Activated naive CD4-positive, alpha-beta T cell treated with anti-CD3 and anti-CD28 coated beads, Interleukin-2, amount 50 U/mL, for 24 hours (primary cell): ENCODE data around the gene CD1C.
"Not testable (repeated sequence)": the region's sequence is repeated elsewhere in the genome, so short reads cannot be mapped to it uniquely, and the experiment has no call there.

Experiments
- H3K27ac Mint-ChIP-seq: one replicate; pipeline ENCODE4 v1.8.0; 2021; ENCODE audit warnings: mild to moderate bottlenecking, mixed read lengths
- H3K27me3 Mint-ChIP-seq: one replicate; pipeline ENCODE4 v1.8.0; 2021; ENCODE audit warnings: mixed read lengths
- H3K36me3 Mint-ChIP-seq: one replicate; pipeline ENCODE4 v1.8.0; 2021; ENCODE audit warnings: mixed read lengths
- H3K4me1 Mint-ChIP-seq: one replicate; pipeline ENCODE4 v1.8.0; 2021; ENCODE audit warnings: mixed read lengths
- H3K4me3 Mint-ChIP-seq: one replicate; pipeline ENCODE4 v1.8.0; 2021; ENCODE audit warnings: mild to moderate bottlenecking, mixed read lengths
- H3K9me3 Mint-ChIP-seq: one replicate; pipeline ENCODE4 v1.8.0; 2021; ENCODE audit warnings: mixed read lengths

CD1C gene

GRCh38 chr1:158289811-158290210 is at the start of gene CD1C:
CD1C (plus strand) TSS chr1:158289923; CDS start chr1:158290065, 142 bp downstream.
- Mint-ChIP-seq H3K4me3 (no peak within 1 kb of the TSS), H3K4me1 (peaks cover 9% of the 10 kb centered on the region), H3K36me3 (no peaks in the 10 kb centered on the region), H3K27me3 (peaks cover 18% of the 10 kb centered on the region), H3K9me3 (no peaks in the 10 kb centered on the region), H3K27ac (no peak within 1 kb of the TSS)

GRCh38 chr1:158246650-158247049 is 43.1 kb upstream of the CD1C start:
- Mint-ChIP-seq H3K4me1 (peaks cover 24% of the 10 kb centered on the region), H3K27ac (peak overlapping the region; percentile 8), H3K36me3 (no peaks in the 10 kb centered on the region), H3K4me3 (no peak overlapping the region), H3K27me3 (peaks cover 34% of the 10 kb centered on the region), H3K9me3 (no peaks in the 10 kb centered on the region)

- peak overlapping the region; percentile 0 for H3K4me3 Mint-ChIP-seq
- no peaks in the 10 kb centered on the region for H3K9me3 Mint-ChIP-seq
- peaks cover 24% of the 10 kb centered on the region for H3K4me1 Mint-ChIP-seq
- no peaks in the 10 kb centered on the region for H3K36me3 Mint-ChIP-seq
- H3K27ac Mint-ChIP-seq = no peak overlapping the region
- H3K27me3 Mint-ChIP-seq = peaks cover 38% of the 10 kb centered on the region
These were observed 41.6 kb upstream of the CD1C start for GRCh38 chr1:158248118-158248517.

GRCh38 chr1:158248771-158249170 is 41.0 kb upstream of the CD1C start:
- peaks cover 24% of the 10 kb centered on the region for H3K4me1 Mint-ChIP-seq
- H3K27ac Mint-ChIP-seq = peak overlapping the region; percentile 61
- H3K4me3 Mint-ChIP-seq = peak overlapping the region; percentile 48
- no peaks in the 10 kb centered on the region for H3K36me3 Mint-ChIP-seq
- peaks cover 38% of the 10 kb centered on the region for H3K27me3 Mint-ChIP-seq
- H3K9me3 Mint-ChIP-seq = no peaks in the 10 kb centered on the region

- H3K4me3 Mint-ChIP-seq = no peak overlapping the region
- no peaks in the 10 kb centered on the region for H3K9me3 Mint-ChIP-seq
- H3K27me3 Mint-ChIP-seq = peaks cover 36% of the 10 kb centered on the region
- H3K27ac Mint-ChIP-seq = peak overlapping the region; percentile 25
- H3K4me1 Mint-ChIP-seq = peaks cover 24% of the 10 kb centered on the region
- no peaks in the 10 kb centered on the region for H3K36me3 Mint-ChIP-seq
These were observed 40.1 kb upstream of the CD1C start for GRCh38 chr1:158249646-158250045.

- Mint-ChIP-seq H3K36me3 (no peaks in the 10 kb centered on the region), H3K9me3 (no peaks in the 10 kb centered on the region), H3K27ac (no peak overlapping the region), H3K27me3 (peaks cover 31% of the 10 kb centered on the region), H3K4me1 (peaks cover 24% of the 10 kb centered on the region), H3K4me3 (no peak overlapping the region)
These were observed 38.6 kb upstream of the CD1C start for GRCh38 chr1:158251163-158251562.

- Mint-ChIP-seq H3K36me3 (no peaks in the 10 kb centered on the region), H3K4me3 (no peak overlapping the region), H3K4me1 (peaks cover under 1% of the 10 kb centered on the region), H3K9me3 (no peaks in the 10 kb centered on the region), H3K27me3 (peaks cover 19% of the 10 kb centered on the region), H3K27ac (no peak overlapping the region)
These were observed 34.1 kb upstream of the CD1C start for GRCh38 chr1:158255656-158256055.

GRCh38 chr1:158256747-158257146 is 33.0 kb upstream of the CD1C start:
- H3K27ac Mint-ChIP-seq, H3K36me3 Mint-ChIP-seq, H3K4me1 Mint-ChIP-seq, H3K4me3 Mint-ChIP-seq, H3K9me3 Mint-ChIP-seq: not testable (repeated sequence)
- H3K27me3 Mint-ChIP-seq = peaks cover 17% of the 10 kb centered on the region

- H3K36me3 Mint-ChIP-seq = no peaks in the 10 kb centered on the region
- no peak overlapping the region for H3K27ac Mint-ChIP-seq
- no peaks in the 10 kb centered on the region for H3K9me3 Mint-ChIP-seq
- H3K4me3 Mint-ChIP-seq = no peak overlapping the region
- peaks cover 14% of the 10 kb centered on the region for H3K27me3 Mint-ChIP-seq
- H3K4me1 Mint-ChIP-seq = no peaks in the 10 kb centered on the region
These were observed 31.8 kb upstream of the CD1C start for GRCh38 chr1:158257888-158258287.

- Mint-ChIP-seq H3K4me1 (no peaks in the 10 kb centered on the region), H3K27ac (no peak overlapping the region), H3K4me3 (no peak overlapping the region), H3K36me3 (no peaks in the 10 kb centered on the region), H3K9me3 (no peaks in the 10 kb centered on the region), H3K27me3 (peaks cover 13% of the 10 kb centered on the region)
These were observed 30.6 kb upstream of the CD1C start for GRCh38 chr1:158259117-158259516.

GRCh38 chr1:158272681-158273080 is 17.0 kb upstream of the CD1C start:
- Mint-ChIP-seq H3K27ac (no peak overlapping the region), H3K27me3 (peaks cover 6% of the 10 kb centered on the region), H3K4me1 (no peaks in the 10 kb centered on the region), H3K4me3 (no peak overlapping the region), H3K9me3 (no peaks in the 10 kb centered on the region), H3K36me3 (no peaks in the 10 kb centered on the region)

- no peaks in the 10 kb centered on the region for H3K4me1 Mint-ChIP-seq
These were observed 14.9 kb upstream of the CD1C start for GRCh38 chr1:158274797-158275196.

GRCh38 chr1:158282421-158282820 is 7.3 kb upstream of the CD1C start:
- not testable (repeated sequence) for H3K4me1 Mint-ChIP-seq, H3K4me3 Mint-ChIP-seq, H3K36me3 Mint-ChIP-seq, H3K9me3 Mint-ChIP-seq, H3K27ac Mint-ChIP-seq
- H3K27me3 Mint-ChIP-seq = peaks cover 30% of the 10 kb centered on the region

More at GRCh38 chr1:158274797-158275196, 14.9 kb upstream of the CD1C start:
- Mint-ChIP-seq H3K4me3 (no peak overlapping the region), H3K27ac (no peak overlapping the region), H3K9me3 (no peaks in the 10 kb centered on the region), H3K27me3 (peaks cover 1% of the 10 kb centered on the region), H3K36me3 (no peaks in the 10 kb centered on the region)

- peaks cover 9% of the 10 kb centered on the region for H3K4me1 Mint-ChIP-seq
- peaks cover 2% of the 10 kb centered on the region for H3K36me3 Mint-ChIP-seq
- H3K27ac Mint-ChIP-seq = no peak overlapping the region
- peaks cover 32% of the 10 kb centered on the region for H3K27me3 Mint-ChIP-seq
- H3K9me3 Mint-ChIP-seq = peaks cover 7% of the 10 kb centered on the region
- H3K4me3 Mint-ChIP-seq = no peak overlapping the region
These were observed 5.8 kb upstream of the CD1C start for GRCh38 chr1:158283965-158284364.

GRCh38 chr1:158285756-158286241 is 3.9 kb upstream of the CD1C start:
- Mint-ChIP-seq H3K4me1 (peaks cover 9% of the 10 kb centered on the region), H3K9me3 (peaks cover 7% of the 10 kb centered on the region), H3K4me3 (no peak overlapping the region), H3K27ac (no peak overlapping the region), H3K27me3 (peaks cover 32% of the 10 kb centered on the region), H3K36me3 (peaks cover 2% of the 10 kb centered on the region)

- Mint-ChIP-seq H3K4me1 (peaks cover 9% of the 10 kb centered on the region), H3K36me3 (peaks cover 2% of the 10 kb centered on the region), H3K4me3 (no peak overlapping the region), H3K27ac (no peak overlapping the region), H3K27me3 (peaks cover 28% of the 10 kb centered on the region), H3K9me3 (peaks cover 6% of the 10 kb centered on the region)
These were observed 3.2 kb upstream of the CD1C start for GRCh38 chr1:158286487-158286886.

- no peak overlapping the region for H3K4me3 Mint-ChIP-seq
- H3K4me1 Mint-ChIP-seq = peaks cover 9% of the 10 kb centered on the region
- peaks cover 2% of the 10 kb centered on the region for H3K9me3 Mint-ChIP-seq
- no peaks in the 10 kb centered on the region for H3K36me3 Mint-ChIP-seq
- no peak overlapping the region for H3K27ac Mint-ChIP-seq
- peaks cover 27% of the 10 kb centered on the region for H3K27me3 Mint-ChIP-seq
These were observed 2.8 kb upstream of the CD1C start for GRCh38 chr1:158286941-158287346.
